Keratinocyte (primary cell): ENCODE data around the gene FRS3. TPM values are rescaled to one million over a fixed set of nuclear protein-coding genes. Genes with fewer than 3 reads are reported as not detected.

ENCODE experiments used
- DNase-seq: peaks from one replicate; pipeline ENCODE4 v3.0.0-alpha.2; 2011; ENCODE audit warnings: low read depth, missing footprints, low spot score
- FAIRE-seq: peaks from 2 replicates; lab custom pipeline; 2011; peaks lifted over from hg19 to GRCh38; lab: Jason Lieb, UNC
- H2AFZ ChIP-seq: 2 replicates; pipeline ENCODE4 v1.6.0; 2012; ENCODE audit warnings: low read length, control low read depth, inconsistent platforms; ENCODE audit not compliant: control insufficient read depth
- H3K27ac ChIP-seq: 2 replicates; pipeline ENCODE4 v1.5.1; 2011; ENCODE audit warnings: low read length; ENCODE audit not compliant: control insufficient read depth, insufficient read depth
- H3K27me3 ChIP-seq: 3 replicates; pipeline ENCODE4 v1.6.0; 2011; ENCODE audit warnings: low read length; ENCODE audit not compliant: control insufficient read depth, insufficient read depth; ENCODE audit errors: extremely low read depth
- H3K36me3 ChIP-seq, 2 experiments: 2 replicates in 1 of 2; 3 replicates in 1 of 2; pipeline ENCODE4 v1.5.1; 2011; ENCODE audit warnings: low read length in 2 of 2, mild to moderate bottlenecking in 1 of 2; ENCODE audit not compliant: control insufficient read depth in 2 of 2, insufficient read depth in 2 of 2; ENCODE audit errors: extremely low read depth in 1 of 2
- H3K4me1 ChIP-seq: 3 replicates; pipeline ENCODE4 v1.5.1; 2011; ENCODE audit warnings: low read length; ENCODE audit not compliant: control insufficient read depth, insufficient read depth; ENCODE audit errors: extremely low read depth
- H3K4me2 ChIP-seq: 3 replicates; pipeline ENCODE4 v1.6.0; 2011; ENCODE audit warnings: low read depth, low read length; ENCODE audit not compliant: control insufficient read depth, insufficient read depth; ENCODE audit errors: extremely low read depth
- H3K4me3 ChIP-seq, 3 experiments: fragments of 200-600 bp in 1 of 3; sonication (generic) in 1 of 3; 2 replicates in 2 of 3; 3 replicates in 1 of 3; pipeline ENCODE4 v1.5.1; 2011 to 2016; ENCODE audit warnings: low read length in 3 of 3, mild to moderate bottlenecking in 3 of 3, control low read depth in 2 of 3, inconsistent platforms in 1 of 3, low read depth in 1 of 3, mixed read lengths in 1 of 3, mixed run types in 1 of 3, moderate library complexity in 1 of 3; ENCODE audit not compliant: control insufficient read depth in 2 of 3, insufficient read depth in 2 of 3; ENCODE audit errors: extremely low read depth in 1 of 3
- H3K79me2 ChIP-seq: 2 replicates; pipeline ENCODE4 v1.6.0; 2012; ENCODE audit warnings: low read length; ENCODE audit not compliant: control insufficient read depth, insufficient read depth
- H3K9ac ChIP-seq: 3 replicates; pipeline ENCODE4 v1.6.0; 2011; ENCODE audit warnings: low read length; ENCODE audit not compliant: control insufficient read depth, insufficient read depth; ENCODE audit errors: extremely low read depth
- H3K9me1 ChIP-seq: 3 replicates; pipeline ENCODE4 v1.6.0; 2011; ENCODE audit warnings: low read length; ENCODE audit not compliant: control insufficient read depth, insufficient read depth; ENCODE audit errors: extremely low read depth
- H3K9me3 ChIP-seq: 2 replicates; pipeline ENCODE4 v1.5.1; 2012; ENCODE audit warnings: low read depth, low read length; ENCODE audit not compliant: control insufficient read depth
- H4K20me1 ChIP-seq: 3 replicates; pipeline ENCODE4 v1.6.0; 2011; ENCODE audit warnings: low read length; ENCODE audit not compliant: control insufficient read depth, insufficient read depth; ENCODE audit errors: extremely low read depth
- CTCF ChIP-seq, 3 experiments: IDR thresholded peaks in 1 of 3; conservative IDR thresholded peaks in 1 of 3; optimal IDR thresholded peaks in 1 of 3; 2 replicates in 2 of 3; 3 replicates in 1 of 3; pipeline versions ENCODE3 to v1.5.1; 2011; ENCODE audit warnings: low read length in 3 of 3, mild to moderate bottlenecking in 3 of 3, moderate library complexity in 2 of 3, control low read depth in 1 of 3, inconsistent platforms in 1 of 3; ENCODE audit not compliant: insufficient read depth in 2 of 3; ENCODE audit errors: extremely low read depth in 1 of 3
- EZH2 ChIP-seq: IDR thresholded peaks from one replicate; pipeline ENCODE4 v1.6.1; 2012; ENCODE audit warnings: inconsistent platforms, mild to moderate bottlenecking, low read length, moderate library complexity
- dilution Hi-C: fragments of 300-500 bp; cut with MboI; formaldehyde crosslinking; loops from one replicate; pipeline ENCODE4 v1.7.0; 2020; ENCODE audit warnings: low sequenced_read_pairs; ENCODE audit not compliant: extremely low pct_ligation_motif_present
- polyA plus RNA-seq, 5 experiments: library from polyadenylated mRNA; depleted of rRNA in 3 of 5; stranded (reverse) in 3 of 5; stranded (forward) in 1 of 5; unstranded in 1 of 5; fragments of >200 nt; gene quantifications; 1 replicate in 1 of 5; 2 replicates in 3 of 5; 3 replicates in 1 of 5; pipeline versions ENCODE4 v1.2.1 to v1.2.3, GENCODE V29; 2011 to 2012; ENCODE audit warnings: missing spikeins in 2 of 5, low read depth in 1 of 5, low replicate concordance in 1 of 5

FRS3 gene
- polyA plus RNA-seq, 1 donor (not counting 4 experiments of a cell fraction or from before 2014, with no cell fraction given), result 2.0 TPM

- no peaks in the 10 kb centered on the region for H3K9me3 ChIP-seq
- DNase-seq (no peak), FAIRE-seq (no peak)
- no peak overlapping the region for H3K4me3 ChIP-seq
- H3K9me1 ChIP-seq, result no peaks in the 10 kb centered on the region
- H3K27ac ChIP-seq, result no peak overlapping the region
- no peak for TF ChIP-seq CTCF (optimal IDR thresholded peaks at IDR 0.05 in 1 of 3, IDR thresholded peaks at IDR 0.05 in 1 of 3, conservative IDR thresholded peaks at IDR 0.05 in 1 of 3; ENCODE audit: extremely low read depth in 1 of 3, insufficient read depth in 2 of 3, low read length in 3 of 3)
- TF ChIP-seq EZH2, result no peak
- no peaks in the 10 kb centered on the region for H4K20me1 ChIP-seq
- H3K9ac ChIP-seq, result no peak overlapping the region
- no peak overlapping the region for H3K4me2 ChIP-seq
- H3K36me3 ChIP-seq, result no peaks in the 10 kb centered on the region
- H3K27me3 ChIP-seq, result no peaks in the 10 kb centered on the region
- H2AFZ ChIP-seq, result no peak overlapping the region
- dilution Hi-C loops, result no loop called here
- H3K79me2 ChIP-seq, result no peaks in the 10 kb centered on the region
- H3K4me1 ChIP-seq, result peaks cover 32% of the 10 kb centered on the region
Observed at GRCh38 chr6:41730531-41731436, 48.9 kb downstream of the FRS3 start.

- Histone ChIP-seq H3K36me3 (no peaks in the 10 kb centered on the region), H3K9me1 (no peaks in the 10 kb centered on the region), H3K27ac (no peak overlapping the region), H3K4me2 (no peak overlapping the region), H2AFZ (no peak overlapping the region), H3K27me3 (no peaks in the 10 kb centered on the region), H3K79me2 (no peaks in the 10 kb centered on the region), H3K4me3 (no peak overlapping the region), H3K9me3 (no peaks in the 10 kb centered on the region), H3K4me1 (peaks cover 30% of the 10 kb centered on the region), H3K9ac (no peak overlapping the region), H4K20me1 (no peaks in the 10 kb centered on the region)
- dilution Hi-C loops, result no loop called here
- FAIRE-seq, result no peak
- DNase-seq, result no peak
- TF ChIP-seq EZH2 (no peak), CTCF (optimal IDR thresholded peaks at IDR 0.05 in 1 of 3, IDR thresholded peaks at IDR 0.05 in 1 of 3, conservative IDR thresholded peaks at IDR 0.05 in 1 of 3; ENCODE audit: extremely low read depth in 1 of 3, insufficient read depth in 2 of 3, low read length in 3 of 3) (no peak)
Observed at GRCh38 chr6:41729624-41730023, 50.1 kb downstream of the FRS3 start.
